Stimulated activated CD8-positive, alpha-beta memory T cell treated with anti-CD3 and anti-CD28 coated beads, Interleukin-7, amount 100 ng/mL, for 24 hours (primary cell): ENCODE data around the gene CCDC69.

ENCODE experiments used
- DNase-seq: peaks from one replicate; pipeline ENCODE4 v3.0.0-alpha.2; 2020; ENCODE audit warnings: low read depth

Gene CCDC69

DNA sequence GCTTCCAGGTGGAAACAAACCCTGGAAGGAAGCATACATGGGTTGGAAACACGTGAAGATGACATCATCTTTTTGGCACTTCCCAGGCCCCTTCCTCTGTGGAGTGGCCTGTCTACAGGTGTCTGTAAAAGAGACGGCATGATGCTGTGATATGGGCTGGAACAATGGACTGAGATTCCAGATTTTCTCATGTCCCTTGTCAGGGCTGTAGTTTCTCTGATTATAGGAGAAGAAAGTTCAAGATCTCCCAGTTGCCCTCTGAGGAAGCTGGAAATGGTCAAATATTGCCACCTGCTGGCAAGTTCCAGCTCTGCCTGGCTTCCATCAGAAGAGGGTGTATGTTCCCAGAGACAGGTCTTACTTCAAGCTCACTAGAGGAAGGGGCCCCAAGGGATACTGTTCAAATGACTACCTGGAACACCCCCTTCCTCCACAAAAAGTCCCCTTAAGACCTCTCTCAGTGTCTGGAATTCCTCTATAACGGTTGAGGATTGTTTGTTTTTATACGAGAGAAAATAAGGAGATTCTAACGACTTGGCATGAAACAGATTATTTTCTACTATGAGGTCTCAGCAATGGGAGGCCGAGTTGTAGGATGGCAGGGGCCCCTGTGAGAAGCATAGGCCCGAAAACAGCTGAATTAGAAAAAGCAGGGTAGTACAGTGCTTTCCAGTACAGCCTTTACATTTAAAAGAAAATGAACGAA, 59.1 kb downstream of the CCDC69 start:
- DNase-seq: peak; percentile 56

GRCh38 chr5:151162776-151163175, 61.1 kb downstream of the CCDC69 start:
- DNase-seq: no peak

DNA sequence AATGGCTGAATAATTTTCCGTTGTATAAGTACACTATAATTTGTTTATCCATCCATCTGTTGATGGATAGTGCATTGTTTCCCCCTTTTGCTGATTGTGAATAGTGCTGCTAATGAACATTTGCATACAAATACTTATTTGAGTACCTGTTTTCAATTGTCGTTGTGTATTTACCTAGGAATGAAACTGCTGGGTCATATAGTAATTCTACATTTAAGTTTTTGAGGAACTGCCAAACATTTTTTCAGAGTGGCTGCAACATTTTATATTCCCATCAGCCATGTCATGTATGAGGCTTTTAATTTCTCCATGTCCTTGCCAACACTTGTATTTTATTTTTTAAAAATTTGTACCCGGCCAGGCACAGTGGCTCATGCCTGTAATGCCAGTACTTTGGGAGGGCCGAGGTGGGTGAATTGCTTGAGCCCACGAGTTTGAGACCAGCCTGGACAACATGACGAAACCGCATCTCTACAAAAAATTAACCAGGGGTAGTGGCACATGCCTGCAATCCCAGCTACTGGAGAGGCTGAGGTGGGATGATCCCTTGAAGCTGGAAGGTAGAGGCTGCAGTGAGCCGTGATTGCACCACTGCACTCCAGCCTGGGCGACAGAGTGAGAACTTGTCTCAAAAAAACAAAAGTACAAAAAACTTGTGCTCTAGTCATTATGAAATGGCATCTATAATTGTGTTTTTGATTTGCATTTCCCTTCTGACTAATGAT, 64.1 kb downstream of the CCDC69 start:
- DNase-seq: no peak

DNA sequence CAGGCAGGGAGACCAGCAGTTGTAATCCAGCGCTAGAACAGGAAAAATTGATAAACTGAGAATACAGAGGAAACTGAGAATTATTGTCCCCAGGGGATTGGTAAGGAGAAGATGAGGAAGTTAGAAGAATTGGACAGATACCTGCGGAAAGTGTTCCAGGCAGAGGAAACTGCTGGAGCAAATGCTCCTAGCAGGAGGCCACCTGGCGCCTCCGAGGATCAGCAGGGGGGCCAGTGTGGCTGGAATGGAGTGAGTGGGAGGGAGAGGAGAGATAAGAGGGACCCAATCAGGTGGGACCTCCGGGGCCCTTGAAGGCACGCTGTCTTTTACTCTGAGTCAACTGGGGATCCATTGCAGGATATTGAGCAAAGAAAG, 65.6 kb downstream of the CCDC69 start:
- DNase-seq: no peak

DNA sequence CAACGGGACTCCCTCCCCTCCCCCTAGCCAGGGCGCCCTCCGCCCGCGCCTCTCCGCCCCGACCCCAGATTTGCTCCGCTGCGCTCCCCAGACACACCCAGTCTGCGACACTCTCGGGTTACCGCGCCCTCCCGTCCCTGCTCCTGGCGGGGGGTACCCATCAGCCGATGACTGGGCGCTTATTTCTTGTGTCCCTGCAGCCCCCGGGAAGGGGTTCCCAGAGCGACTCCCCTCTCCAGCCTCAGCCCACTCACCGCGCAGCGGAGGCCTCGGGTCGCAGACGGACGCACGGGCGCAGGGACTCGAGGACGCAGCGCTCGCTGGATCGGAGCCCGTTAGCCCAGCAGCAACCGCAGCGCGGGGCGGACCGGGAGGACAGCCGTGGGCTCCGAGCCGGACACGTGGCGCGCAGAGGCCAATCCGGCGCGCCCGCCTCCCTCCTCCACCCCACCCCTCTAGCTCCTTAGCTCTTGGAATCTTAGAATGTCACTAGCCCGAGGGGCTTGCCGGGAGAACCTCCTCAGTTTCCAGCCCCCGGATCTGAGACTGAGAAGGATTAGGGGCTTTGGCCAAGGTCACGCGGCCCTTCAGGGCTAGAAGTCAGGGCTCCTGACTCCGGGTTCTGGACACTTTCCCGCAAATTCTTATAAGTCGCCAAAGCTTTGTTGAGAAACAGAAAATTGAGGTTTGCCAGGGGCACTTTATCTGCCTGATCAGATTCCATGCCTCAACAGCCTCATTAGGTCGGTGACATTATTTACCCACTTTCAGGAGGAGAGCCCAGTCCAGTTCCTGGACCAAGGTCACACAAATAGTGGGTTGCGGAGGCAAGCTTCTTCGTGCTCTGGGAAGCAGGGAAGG, 66.2 kb downstream of the CCDC69 start, which contains the start of gene ANXA6:
Gene ANXA6, minus strand, starts transcription at position 354 of the 861 bp plus-strand sequence. CDS start 9,878 bp downstream, outside the sequence.
- DNase-seq: peak; percentile 37

DNA sequence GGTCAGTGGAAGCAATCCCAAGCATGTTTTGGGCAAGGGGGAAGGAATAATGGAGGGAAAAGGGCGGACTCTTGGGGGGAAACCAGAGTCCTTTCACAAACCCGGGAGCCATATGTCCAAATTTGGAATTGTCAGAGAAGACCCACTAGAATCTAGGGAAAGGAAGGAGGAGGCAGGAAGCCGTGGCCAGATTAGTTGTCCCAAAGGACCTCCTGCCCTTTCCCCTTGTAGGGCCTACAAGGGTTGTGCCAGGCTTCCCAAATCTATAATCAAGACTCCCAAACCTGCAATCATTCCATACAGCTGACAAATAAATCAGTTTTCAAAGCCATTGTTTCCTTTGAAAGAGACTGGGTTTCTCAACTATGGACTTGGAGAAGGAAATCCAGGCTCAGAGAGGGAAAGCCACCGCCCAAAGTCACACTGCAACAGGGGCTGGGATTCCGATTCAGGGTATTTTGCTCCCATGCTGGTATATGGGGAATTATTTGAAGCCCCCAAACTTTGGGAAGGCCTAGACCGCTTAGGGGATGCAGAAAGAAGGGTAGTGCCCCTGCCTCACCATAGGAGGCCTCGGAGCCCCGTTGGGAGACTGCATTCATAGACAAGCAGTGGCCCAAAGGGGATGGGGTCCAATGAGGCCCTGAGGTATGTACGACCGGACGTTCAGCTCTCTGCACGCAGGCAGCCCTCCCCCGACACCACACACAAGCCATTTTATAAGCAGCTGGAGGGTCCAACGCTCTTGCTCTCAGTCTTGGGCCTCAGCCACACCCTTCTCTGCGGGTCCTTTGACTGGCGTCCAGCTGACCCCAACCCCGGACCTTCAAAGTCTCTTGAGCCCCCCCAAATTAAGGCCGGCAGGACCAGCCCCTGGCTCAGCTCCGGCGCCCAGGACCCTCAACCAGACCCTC, 67.1 kb downstream of the CCDC69 start:
- no peak for DNase-seq

DNA sequence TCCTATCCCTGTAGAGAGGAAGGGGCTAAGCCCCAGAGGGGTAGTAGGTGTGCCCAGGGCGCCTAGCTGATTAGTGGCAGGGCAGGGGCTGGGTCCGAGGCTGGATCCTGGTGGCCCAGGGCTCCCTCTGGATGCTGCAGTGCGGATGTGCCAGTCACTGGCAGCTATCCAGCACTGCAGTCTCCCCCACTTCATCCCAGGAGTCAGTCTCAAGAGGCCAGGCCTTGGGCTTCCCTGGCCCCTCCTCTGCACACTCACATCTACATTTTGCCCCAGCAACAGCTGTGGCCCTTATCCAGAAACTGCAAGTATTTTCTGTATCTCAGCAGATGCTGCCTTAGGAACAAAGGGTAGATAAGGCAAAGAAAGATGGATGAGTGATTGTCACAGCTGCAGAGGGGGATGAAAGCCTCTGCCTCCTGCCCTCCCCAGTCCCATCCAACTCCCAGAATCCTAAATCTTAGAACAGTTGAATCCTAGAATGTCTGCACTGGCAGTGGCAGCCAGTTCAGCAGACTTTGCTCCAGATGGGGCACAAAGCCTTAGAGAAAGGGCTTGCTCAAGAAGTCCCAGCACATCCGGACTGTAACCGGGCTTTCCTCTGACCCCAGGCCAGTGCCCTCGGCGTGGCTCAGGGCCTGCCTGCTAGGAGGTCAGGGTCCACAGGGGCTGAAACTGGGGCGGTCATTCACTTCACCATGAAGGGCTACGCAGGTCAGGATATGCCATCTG, 68.0 kb downstream of the CCDC69 start:
- DNase-seq: no peak

DNA sequence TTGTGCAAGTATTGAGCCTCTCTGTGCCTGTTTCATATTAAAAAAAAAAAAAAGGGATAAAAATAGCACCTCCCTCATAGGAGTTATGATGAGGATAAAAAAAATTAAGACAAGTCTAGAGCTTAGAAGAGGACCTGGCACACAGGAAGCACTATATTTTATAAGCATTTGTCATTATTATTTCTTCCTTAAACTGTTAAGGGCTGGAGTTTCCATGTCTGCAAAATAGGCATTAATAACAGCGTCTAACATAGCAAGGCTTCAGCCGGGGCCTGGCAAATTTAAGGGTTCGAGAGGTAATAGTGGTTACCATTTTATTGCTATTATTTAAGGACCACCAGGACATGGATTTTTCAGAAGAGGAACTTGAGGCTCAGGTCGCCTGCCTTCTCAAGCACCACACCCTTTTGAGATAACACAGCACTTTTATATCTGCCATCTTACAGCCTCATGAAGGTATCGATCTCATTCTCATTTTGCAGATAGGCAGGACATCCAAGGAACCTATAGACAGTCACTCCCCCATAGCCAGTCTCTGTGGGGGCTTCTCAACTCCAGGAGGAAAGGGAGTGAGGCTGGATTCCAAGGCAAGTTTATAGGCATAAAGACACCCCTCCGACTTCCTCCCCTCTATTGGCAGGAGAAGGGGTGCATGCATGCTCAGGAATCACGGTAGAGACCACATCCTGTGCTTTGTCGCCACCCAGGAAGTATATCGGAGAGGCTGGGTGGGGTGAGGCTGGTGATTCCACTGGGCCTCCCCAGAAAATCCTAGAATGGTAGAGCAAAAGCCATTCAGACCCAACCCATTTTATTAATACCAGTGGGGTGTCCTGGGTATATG, 68.7 kb downstream of the CCDC69 start:
- peak; percentile 41 for DNase-seq

DNA sequence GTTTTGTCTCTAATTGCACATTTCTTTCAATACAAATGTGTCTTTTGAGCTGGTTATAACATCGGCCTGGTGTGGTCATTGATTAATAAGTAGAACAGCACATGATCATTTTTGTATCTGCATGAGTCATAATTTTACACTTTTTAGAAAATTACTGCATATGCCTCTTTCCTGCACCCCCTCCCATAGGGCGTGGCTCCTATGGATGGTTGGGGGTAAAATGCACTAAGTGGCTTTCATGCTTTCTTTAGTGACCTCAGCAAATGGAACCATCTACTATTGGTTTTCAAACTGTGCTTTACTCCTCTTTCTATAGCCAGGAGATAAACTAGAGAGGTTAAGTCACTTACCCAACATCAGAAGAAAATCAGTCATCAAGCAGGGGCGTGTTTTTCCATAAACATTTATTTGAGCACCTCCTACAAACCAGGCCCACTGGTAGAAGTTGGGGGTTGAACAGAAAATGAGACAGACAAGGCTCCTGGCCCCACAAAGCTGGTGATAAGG, 70.1 kb downstream of the CCDC69 start:
- no peak for DNase-seq

DNA sequence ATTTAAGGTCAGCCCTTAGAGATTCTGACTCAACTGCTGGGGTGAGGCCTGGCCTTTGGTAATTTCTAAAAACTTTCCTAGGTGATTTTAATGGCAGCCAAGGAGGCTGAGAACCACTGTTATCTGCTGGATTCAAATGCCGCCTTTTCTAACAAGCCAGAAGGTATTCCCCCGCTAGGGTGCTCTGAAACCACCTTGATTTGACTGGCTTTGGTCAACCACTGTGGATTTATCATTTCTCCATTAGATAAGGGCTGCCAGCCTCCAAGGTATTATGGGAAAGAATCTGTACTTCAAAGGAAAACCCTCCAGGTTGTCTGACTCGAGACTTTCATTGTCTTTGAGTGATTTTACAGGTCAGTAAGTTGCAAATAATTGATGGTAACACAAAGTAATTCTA, 70.6 kb downstream of the CCDC69 start:
- DNase-seq: no peak

- no peak for DNase-seq
Observed at GRCh38 chr5:151151793-151152192, 72.1 kb downstream of the CCDC69 start.

GRCh38 chr5:151151263-151151660, 72.6 kb downstream of the CCDC69 start:
- no peak for DNase-seq

DNA sequence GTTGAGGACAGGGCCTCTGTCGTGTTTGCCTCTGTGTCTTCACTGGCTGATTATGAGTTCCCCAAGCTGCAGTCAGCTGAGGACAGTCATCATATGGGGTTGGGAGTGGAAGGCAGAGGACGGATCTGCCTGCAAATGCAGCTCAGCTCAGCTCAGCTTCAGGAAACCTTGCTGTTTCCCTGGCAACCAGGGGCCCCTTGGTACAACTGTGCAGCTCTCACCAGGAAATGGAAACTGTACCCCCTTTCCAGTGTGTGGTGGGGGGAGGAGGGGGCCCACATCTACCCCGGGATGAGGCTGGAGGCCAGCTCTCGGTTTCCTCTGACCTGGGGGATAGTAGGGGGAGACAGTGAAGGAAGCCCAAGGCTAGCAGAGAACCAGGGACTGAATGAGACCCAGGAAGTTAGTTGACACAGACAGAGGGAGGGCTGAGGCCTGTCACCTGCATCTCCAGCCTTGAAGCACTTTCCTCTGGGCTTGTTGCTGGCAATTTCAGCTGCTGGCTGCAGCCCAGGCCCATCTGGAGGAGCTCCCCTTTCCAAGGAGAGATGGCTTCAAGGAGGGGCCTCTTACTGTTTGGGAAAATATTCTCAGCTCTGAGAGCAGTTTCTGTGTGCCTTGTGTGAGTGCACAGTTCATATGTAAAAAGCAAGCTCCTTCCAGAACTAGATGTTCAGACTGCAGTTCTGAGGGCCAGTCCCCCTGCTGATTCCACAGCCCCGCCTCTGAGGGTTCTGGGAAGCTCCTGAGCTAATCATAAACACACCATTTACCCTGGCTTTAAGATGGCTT, 73.2 kb downstream of the CCDC69 start:
- peak; percentile 41 for DNase-seq

DNA sequence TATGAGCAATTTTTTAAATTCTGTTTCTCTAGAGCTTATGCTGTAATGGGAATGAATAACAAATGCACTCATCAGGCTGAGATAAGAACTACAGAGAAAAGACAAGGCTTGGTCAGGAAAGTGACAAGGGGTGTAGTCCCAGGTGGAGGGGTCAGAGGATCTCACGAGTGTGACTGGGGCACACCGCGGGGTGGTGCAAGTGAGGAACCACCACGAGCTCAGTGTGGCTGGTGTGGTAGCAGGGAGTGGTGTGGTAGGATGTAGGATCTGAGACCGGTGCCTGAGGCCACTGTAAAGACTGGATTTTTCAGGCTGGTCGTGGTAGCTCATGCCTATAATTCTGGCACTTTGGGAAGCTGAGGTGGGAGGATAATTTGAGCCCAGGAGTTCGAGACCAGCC, 75.3 kb downstream of the CCDC69 start:
- DNase-seq: no peak

DNA sequence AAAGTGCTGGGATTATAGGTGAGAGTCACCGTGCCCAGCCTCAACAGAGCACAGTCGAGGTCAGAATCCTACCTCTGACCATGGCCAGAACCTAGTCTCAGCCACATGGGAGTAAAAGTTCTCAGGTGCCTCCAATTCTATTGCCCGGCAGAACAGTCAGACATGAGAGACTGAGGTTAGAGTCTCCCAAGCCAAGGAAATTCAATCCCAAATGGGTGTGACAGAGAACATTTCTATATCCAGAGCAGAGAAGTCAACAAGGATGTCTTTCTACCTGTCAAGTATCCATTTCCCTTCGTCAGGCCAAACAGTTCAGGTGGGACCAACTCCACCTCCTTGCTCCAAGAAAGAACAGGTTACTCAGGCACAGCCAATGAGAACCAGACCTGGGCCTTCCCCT, 76.9 kb downstream of the CCDC69 start:
- DNase-seq: no peak

- no peak for DNase-seq
Observed at GRCh38 chr5:151146061-151146460, 77.8 kb downstream of the CCDC69 start.

DNA sequence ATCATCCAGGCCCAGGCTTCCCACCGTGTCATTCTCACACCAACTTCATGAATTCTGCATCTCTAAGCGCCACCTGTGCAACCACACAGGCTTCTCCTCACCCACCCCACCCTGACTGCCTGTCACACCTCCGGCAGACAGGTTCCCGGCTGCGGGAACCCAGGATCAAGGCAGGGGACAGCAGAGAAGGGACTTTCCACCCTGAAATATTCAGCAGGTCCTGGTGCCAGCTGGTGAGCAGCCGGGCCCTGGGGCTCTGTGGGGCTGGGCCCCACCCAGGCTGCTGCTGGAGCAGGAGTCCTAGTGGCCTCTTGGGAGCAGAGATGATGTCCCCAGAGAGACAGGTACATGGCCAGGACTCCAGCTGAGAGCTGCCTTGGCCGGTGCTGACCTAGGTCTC, 79.0 kb downstream of the CCDC69 start:
- no peak for DNase-seq

- no peak for DNase-seq
Observed at GRCh38 chr5:151144275-151144674, 79.6 kb downstream of the CCDC69 start.

DNA sequence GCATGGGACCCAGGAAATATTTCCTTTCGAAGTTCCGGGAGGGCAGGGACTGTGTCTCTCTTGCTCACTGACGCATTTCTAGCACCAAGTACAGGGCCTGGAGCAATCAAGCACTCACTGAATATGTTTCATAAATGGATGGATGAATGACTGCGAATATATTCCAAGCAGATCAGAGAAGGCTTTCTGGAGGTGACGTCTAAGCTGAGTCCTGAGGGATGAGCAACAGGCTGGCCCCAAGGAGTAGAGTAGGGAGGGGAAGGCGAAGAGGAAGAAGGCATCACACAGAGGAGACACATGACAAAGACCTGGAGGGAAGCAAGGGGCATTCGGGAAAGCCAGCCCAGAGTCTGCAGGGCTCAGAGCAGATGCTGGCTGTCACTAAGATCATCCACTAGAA, 80.2 kb downstream of the CCDC69 start:
- no peak for DNase-seq
